SK-N-SH (cell line): ENCODE data around the gene STX7. TPM values are rescaled to one million over a fixed set of nuclear protein-coding genes. Genes with fewer than 3 reads are reported as not detected.

Source experiments
- CTCF ChIA-PET: fragments of 300-600, 350-600 bp; formaldehyde crosslinking; extraction: SDS; loops from one replicate; lab custom pipeline; 2021; lab: Yijun Ruan, JAX
- POLR2A ChIA-PET: fragments of 350-600 bp; sonication (Branson Sonifier 250); formaldehyde crosslinking; extraction: SDS; loops from one replicate; lab custom pipeline; 2020; ENCODE audit warnings: antibody characterized with exemption, inconsistent platforms; lab: Yijun Ruan, JAX
- DNase-seq: peaks from one replicate; pipeline ENCODE4 v3.0.0; 2012
- H2AFZ ChIP-seq: fragments of 200-600 bp; sonication (generic); 2 replicates; pipeline ENCODE4 v1.8.1; 2016; ENCODE audit warnings: antibody characterized with exemption, mild to moderate bottlenecking, low read depth
- H3F3A ChIP-seq: fragments of 200-600 bp; sonication (generic); replicated peaks from 2 replicates; pipeline ENCODE3; 2016; ENCODE audit warnings: antibody characterized with exemption, mild to moderate bottlenecking; ENCODE audit not compliant: insufficient read depth
- H3K27ac ChIP-seq, 2 experiments: fragments of 200-500 bp in 1 of 2; fragments of 200-600 bp in 1 of 2; sonication (Bioruptor generic) in 1 of 2; sonication (generic), shearing (Covaris generic) in 1 of 2; 2 replicates each; pipeline versions ENCODE4 v1.5.1 to v1.6.1; 2014 to 2016; ENCODE audit warnings: low read depth in 2 of 2, inconsistent platforms in 1 of 2, low read length in 1 of 2, mild to moderate bottlenecking in 1 of 2, mixed read lengths in 1 of 2
- H3K27me3 ChIP-seq: fragments of 200-600 bp; sonication (generic), shearing (Covaris generic); 2 replicates; pipeline ENCODE4 v1.6.1; 2016; ENCODE audit warnings: mixed run types; ENCODE audit not compliant: insufficient read depth
- H3K36me3 ChIP-seq, 2 experiments: fragments of 200-500 bp in 1 of 2; fragments of 200-600 bp in 1 of 2; sonication (Bioruptor generic) in 1 of 2; sonication (generic) in 1 of 2; replicated peaks in 1 of 2; 2 replicates each; pipeline versions ENCODE3 to v1.5.1; 2014 to 2016; ENCODE audit warnings: low read length in 1 of 2, mild to moderate bottlenecking in 1 of 2; ENCODE audit not compliant: insufficient read depth in 2 of 2, control insufficient read depth in 1 of 2
- H3K4me1 ChIP-seq, 2 experiments: fragments of 200-500 bp in 1 of 2; fragments of 200-600 bp in 1 of 2; sonication (Bioruptor generic) in 1 of 2; sonication (generic), shearing (Covaris generic) in 1 of 2; 2 replicates each; pipeline versions ENCODE4 v1.5.1 to v1.6.1; 2014 to 2016; ENCODE audit warnings: low read depth in 1 of 2, low read length in 1 of 2, mixed run types in 1 of 2; ENCODE audit not compliant: insufficient read depth in 2 of 2, control insufficient read depth in 1 of 2
- H3K4me2 ChIP-seq: fragments of 200-600 bp; sonication (generic), shearing (Covaris generic); 2 replicates; pipeline ENCODE4 v1.6.1; 2017; ENCODE audit warnings: mixed run types
- H3K4me3 ChIP-seq, 2 experiments: fragments of 200-500 bp in 1 of 2; fragments of 200-600 bp in 1 of 2; sonication (Bioruptor generic) in 1 of 2; sonication (generic), shearing (Covaris generic) in 1 of 2; 2 replicates each; pipeline versions ENCODE4 v1.5.1 to v1.8.1; 2014 to 2016; ENCODE audit warnings: low read depth in 2 of 2, inconsistent platforms in 1 of 2, low read length in 1 of 2, mild to moderate bottlenecking in 1 of 2, mixed read lengths in 1 of 2, moderate library complexity in 1 of 2
- H3K79me2 ChIP-seq: fragments of 200-600 bp; sonication (generic); 2 replicates; pipeline ENCODE4 v1.8.1; 2017; ENCODE audit warnings: mild to moderate bottlenecking; ENCODE audit not compliant: insufficient read depth
- H3K9ac ChIP-seq: fragments of 200-600 bp; sonication (generic); 2 replicates; pipeline ENCODE4 v1.6.1; 2017; ENCODE audit warnings: mixed run types
- H3K9me2 ChIP-seq: fragments of 200-600 bp; sonication (generic); 2 replicates; pipeline ENCODE4 v1.6.1; 2017; ENCODE audit warnings: mixed run types
- H3K9me3 ChIP-seq: fragments of 200-600 bp; sonication (generic); 2 replicates; pipeline ENCODE4 v1.6.1; 2017; ENCODE audit warnings: mixed run types, mild to moderate bottlenecking, moderate library complexity
- H4K20me1 ChIP-seq: fragments of 200-600 bp; sonication (generic); 2 replicates; pipeline ENCODE4 v1.6.1; 2017; ENCODE audit warnings: mild to moderate bottlenecking, mixed run types; ENCODE audit not compliant: insufficient read depth
- CHD2 ChIP-seq: fragments of 150-350 bp; IDR thresholded peaks from 2 replicates; pipeline ENCODE4 v1.6.1; 2018; ENCODE audit warnings: low read length; ENCODE audit not compliant: partially characterized antibody
- ELF1 ChIP-seq: IDR thresholded peaks from 2 replicates; pipeline ENCODE4 v1.4.0; 2012
- EZH2phosphoT487 ChIP-seq: fragments of 200-600 bp; sonication (generic); IDR thresholded peaks from 2 replicates; pipeline ENCODE4 v1.6.1; 2017; ENCODE audit warnings: low read depth, mixed run types, mild to moderate bottlenecking, antibody characterized with exemption, moderate library complexity, borderline replicate concordance
- GATA2 ChIP-seq: sonication (generic); formaldehyde crosslinking; IDR thresholded peaks from 2 replicates; pipeline ENCODE4 v1.5.0; 2020; ENCODE audit warnings: mild to moderate bottlenecking, missing genetic modification reagents
- MEF2A ChIP-seq: IDR thresholded peaks from 2 replicates; pipeline ENCODE4 v1.4.0; 2012; ENCODE audit warnings: low read depth, borderline replicate concordance
- MXI1 ChIP-seq: IDR thresholded peaks from 2 replicates; pipeline ENCODE4 v1.6.1; 2012; ENCODE audit warnings: mild to moderate bottlenecking, low read depth, low read length, improper control_type of control experiment
- NFIC ChIP-seq: IDR thresholded peaks from 2 replicates; pipeline ENCODE4 v1.4.0; 2012; ENCODE audit warnings: borderline replicate concordance
- POLR2AphosphoS5 ChIP-seq: IDR thresholded peaks from 2 replicates; pipeline ENCODE4 v1.6.1; 2012; ENCODE audit warnings: low read depth, low read length
- RCOR1 ChIP-seq: fragments of 150-350 bp; IDR thresholded peaks from 2 replicates; pipeline ENCODE4 v1.6.1; 2017; ENCODE audit warnings: antibody characterized with exemption, low read length
- REST ChIP-seq: IDR thresholded peaks from 2 replicates; pipeline ENCODE4 v1.6.1; 2012; ENCODE audit warnings: mild to moderate bottlenecking, low read depth, low read length, moderate library complexity
- RXRA ChIP-seq: IDR thresholded peaks from 2 replicates; pipeline ENCODE4 v1.4.0; 2012; ENCODE audit warnings: low read depth, mild to moderate bottlenecking, borderline replicate concordance
- TEAD4 ChIP-seq: IDR thresholded peaks from 2 replicates; pipeline ENCODE4 v1.4.0; 2012; ENCODE audit warnings: mild to moderate bottlenecking, borderline replicate concordance; ENCODE audit not compliant: insufficient read depth
- USF2 ChIP-seq: fragments of 150-350 bp; IDR thresholded peaks from 2 replicates; pipeline ENCODE4 v1.6.1; 2017; ENCODE audit warnings: antibody characterized with exemption, low read length, low read depth, borderline replicate concordance
- WGBS: methylation state at CpG from one replicate; pipeline ENCODE4 v1.1.6; 2017; ENCODE audit warnings: low lambda C conversion rate; 5-methylcytosine and 5-hydroxymethylcytosine counted together
- polyA plus RNA-seq, 3 experiments: library from polyadenylated mRNA; depleted of rRNA; stranded (reverse); fragments of >200 nt; gene quantifications; 2 replicates each; pipeline ENCODE4 v1.2.3, GENCODE V29; 2012

Gene STX7
- polyA plus RNA-seq, 1 of the 3 experiments (the other 2 are of a cell fraction), result 12.8 TPM

GRCh38 chr6:132465530-132466485, 47.1 kb downstream of the STX7 start:
- TF ChIP-seq ELF1, result no peak
- TF ChIP-seq MEF2A, result no peak
- no peak for TF ChIP-seq USF2
- no peak for TF ChIP-seq REST
- no peak for TF ChIP-seq NFIC
- TF ChIP-seq RCOR1, result no peak
- TF ChIP-seq RXRA, result no peak
- TF ChIP-seq EZH2phosphoT487, result no peak
- no peak for TF ChIP-seq POLR2AphosphoS5
- no peak for TF ChIP-seq TEAD4
- TF ChIP-seq CHD2, result no peak
- TF ChIP-seq MXI1, result no peak
- TF ChIP-seq GATA2 (CRISPR knock-in tag), result no peak

More at GRCh38 chr6:132465530-132466485, 47.1 kb downstream of the STX7 start:
- H3F3A ChIP-seq, result no peaks in the 10 kb centered on the region
- no peaks in the 10 kb centered on the region for H4K20me1 ChIP-seq
- no peaks in the 10 kb centered on the region for H3K79me2 ChIP-seq
- no peak overlapping the region for H3K4me3 ChIP-seq
- no peaks in the 10 kb centered on the region for H3K9me2 ChIP-seq
- WGBS, result 80% methylated on average over 5 of the region's 5 CpGs
- no peaks in the 10 kb centered on the region for H3K27me3 ChIP-seq
- no peaks in the 10 kb centered on the region for H3K4me1 ChIP-seq
- H3K4me2 ChIP-seq, result no peak overlapping the region
- H2AFZ ChIP-seq, result no peak overlapping the region
- no peaks in the 10 kb centered on the region for H3K9me3 ChIP-seq
- H3K9ac ChIP-seq, result no peak overlapping the region
- DNase-seq, result no peak
- no peak overlapping the region for H3K27ac ChIP-seq
- POLR2A ChIA-PET, result no interaction called here
- peaks cover 14 to 57% of the 10 kb centered on the region in 2 experiments for H3K36me3 ChIP-seq
- CTCF ChIA-PET, result interaction anchor here (11.1 kb wide), 1 partner anchor 19 kb away, joined by 65 read pairs; no protein-coding TSS in a partner anchor
